CD4-positive, alpha-beta T cell (primary cell): Measurements from ENCODE around the gene EHD4. TPM values are rescaled to one million over a fixed set of nuclear protein-coding genes. Genes with fewer than 3 reads are reported as not detected.

Experiments used
- ATAC-seq: fragments of 200-7000 bp; cut with Tn5 transposase; one replicate; pipeline ENCODE4 v1.10.0; 2022; ENCODE audit warnings: mild to moderate bottlenecking; ENCODE audit not compliant: poor library complexity
- CTCF ChIA-PET: fragments of 350-600 bp; sonication (Branson Sonifier 250); formaldehyde crosslinking; loops from one replicate; lab custom pipeline; 2021; ENCODE audit warnings: antibody characterized with exemption, inconsistent platforms; lab: Charles Lee
- POLR2A ChIA-PET: fragments of 350-600 bp; sonication (Branson Sonifier 250); formaldehyde crosslinking; loops from one replicate; lab custom pipeline; 2021; ENCODE audit warnings: antibody characterized with exemption, inconsistent platforms; lab: Charles Lee
- DNase-seq, 14 experiments: peaks; one replicate each; pipeline ENCODE4 v3.0.0-alpha.2; 2013 to 2020; ENCODE audit warnings: mixed read lengths in 2 of 14
- H3K27ac ChIP-seq, 2 donors: one replicate each; pipeline versions ENCODE4 v1.5.1 to v1.7.0; 2013; ENCODE audit warnings: low read length in 2 of 2, low read depth in 1 of 2, mild to moderate bottlenecking in 1 of 2
- H3K27me3 ChIP-seq, 2 experiments: 1 replicate in 1 of 2; 2 replicates in 1 of 2; pipeline versions ENCODE4 v1.6.1 to v1.7.0; 2013; ENCODE audit warnings: low read length in 2 of 2, control low read depth in 1 of 2, mild to moderate bottlenecking in 1 of 2, moderate library complexity in 1 of 2; ENCODE audit not compliant: insufficient read depth in 2 of 2, control insufficient read depth in 1 of 2
- H3K36me3 ChIP-seq: one replicate; pipeline ENCODE4 v1.6.1; 2013; ENCODE audit warnings: low read length, control low read depth; ENCODE audit not compliant: insufficient read depth
- H3K4me1 ChIP-seq: one replicate; pipeline ENCODE4 v1.6.1; 2013; ENCODE audit warnings: low read length, control low read depth; ENCODE audit not compliant: insufficient read depth
- H3K4me3 ChIP-seq: one replicate; pipeline ENCODE4 v1.5.1; 2013; ENCODE audit warnings: mild to moderate bottlenecking, low read length, moderate library complexity
- H3K9me3 ChIP-seq, 2 experiments: 1 replicate in 1 of 2; 2 replicates in 1 of 2; pipeline versions ENCODE4 v1.6.1 to v1.7.0; 2013; ENCODE audit warnings: low read length in 2 of 2, mild to moderate bottlenecking in 2 of 2, control low read depth in 1 of 2, moderate library complexity in 1 of 2; ENCODE audit not compliant: control insufficient read depth in 1 of 2, insufficient read depth in 1 of 2
- H3K27ac Mint-ChIP-seq: one replicate; pipeline ENCODE4 v1.8.0; 2020; ENCODE audit warnings: mixed read lengths
- H3K27me3 Mint-ChIP-seq: one replicate; pipeline ENCODE4 v1.8.0; 2021; ENCODE audit warnings: mixed read lengths
- H3K36me3 Mint-ChIP-seq: one replicate; pipeline ENCODE4 v1.8.0; 2021; ENCODE audit warnings: low read depth, mixed read lengths
- H3K4me1 Mint-ChIP-seq: one replicate; pipeline ENCODE4 v1.8.0; 2021; ENCODE audit warnings: low read depth, mixed read lengths
- H3K4me3 Mint-ChIP-seq: one replicate; pipeline ENCODE4 v1.8.0; 2020; ENCODE audit warnings: mild to moderate bottlenecking, mixed read lengths
- H3K9me3 Mint-ChIP-seq: one replicate; pipeline ENCODE4 v1.8.0; 2020; ENCODE audit warnings: mixed read lengths
- CTCF ChIP-seq: fragments of 200-600 bp; IDR thresholded peaks from one replicate; pipeline ENCODE4 v1.8.0; 2022; ENCODE audit warnings: antibody characterized with exemption, mild to moderate bottlenecking
- intact Hi-C, 2 experiments: fragments of 100-400 bp; cut with DNase I in 1 of 2; cut with micrococcal nuclease in 1 of 2; formaldehyde crosslinking; loops; one replicate each; pipeline versions ENCODE4 v1.15.1 to v1.9.0; 2023 to 2025; cut with DNase I, micrococcal nuclease
- total RNA-seq, 174 experiments: library from RNA in 2 of 174; stranded (reverse) in 2 of 174; gene quantifications; one replicate each; pipeline ENCODE4 v1.2.3 and lab custom pipeline; 2021 to 2026

Gene EHD4
- total RNA-seq, 2 experiments from 2014 or later = 39.8 to 40.5 TPM

GRCh38 chr15:41932511-41933289 is 39.7 kb downstream of the EHD4 start:
- DNase-seq (no peak), ATAC-seq (no peak)
- Histone ChIP-seq H3K27ac (peak overlapping the region in 1 of 2 donors; percentile 97), H3K36me3 (no peaks in the 10 kb centered on the region), H3K4me1 (peaks cover 57% of the 10 kb centered on the region), H3K4me3 (no peak overlapping the region), H3K9me3 (peaks cover 0 to 3% of the 10 kb centered on the region in 2 experiments), H3K27me3 (no peaks in the 10 kb centered on the region)
- Mint-ChIP-seq H3K36me3 (no peaks in the 10 kb centered on the region), H3K9me3 (no peaks in the 10 kb centered on the region), H3K4me3 (no peak overlapping the region), H3K27ac (peak overlapping the region; percentile 89), H3K27me3 (no peaks in the 10 kb centered on the region), H3K4me1 (peaks cover 44% of the 10 kb centered on the region)
- intact Hi-C loops = no loop called here
- CTCF ChIA-PET = interaction anchor here (1.2 to 1.6 kb wide), 2 partner anchors 28 to 160 kb away, joined by 3 to 4 read pairs; no protein-coding TSS in a partner anchor
- TF ChIP-seq CTCF = no peak
- POLR2A ChIA-PET = interaction anchor here (8.9 kb wide), 1 partner anchor 38 kb away, joined by 209 read pairs; the partner anchor contains the start of gene EHD4

- no peaks in the 10 kb centered on the region for H3K27me3 ChIP-seq
- POLR2A ChIA-PET = interaction anchor here (0.9 kb wide), 1 partner anchor 27 kb away, joined by 4 read pairs; no protein-coding TSS in a partner anchor
- H3K9me3 Mint-ChIP-seq = no peaks in the 10 kb centered on the region
- peak overlapping the region; percentile 89 for H3K27ac Mint-ChIP-seq
- peaks cover 0 to 3% of the 10 kb centered on the region in 2 experiments for H3K9me3 ChIP-seq
- H3K36me3 Mint-ChIP-seq = no peaks in the 10 kb centered on the region
- H3K36me3 ChIP-seq = no peaks in the 10 kb centered on the region
- intact Hi-C loops = no loop called here
- H3K27me3 Mint-ChIP-seq = no peaks in the 10 kb centered on the region
- ATAC-seq (no peak), DNase-seq (no peak)
- TF ChIP-seq CTCF = no peak
- CTCF ChIA-PET = interaction anchor here (1.2 to 1.6 kb wide), 2 partner anchors 27 to 159 kb away, joined by 3 to 4 read pairs; no protein-coding TSS in a partner anchor
- no peak overlapping the region for H3K4me3 ChIP-seq
- peaks cover 51% of the 10 kb centered on the region for H3K4me1 ChIP-seq
- no peak overlapping the region for H3K27ac ChIP-seq
- no peak overlapping the region for H3K4me3 Mint-ChIP-seq
- H3K4me1 Mint-ChIP-seq = peaks cover 43% of the 10 kb centered on the region
Measured at GRCh38 chr15:41932101-41932500, 40.3 kb downstream of the EHD4 start.

GRCh38 chr15:41930867-41931222 is 41.5 kb downstream of the EHD4 start:
- H3K36me3 ChIP-seq = no peaks in the 10 kb centered on the region
- H3K9me3 ChIP-seq = peaks cover 0 to 3% of the 10 kb centered on the region in 2 experiments
- peaks cover 9% of the 10 kb centered on the region for H3K36me3 Mint-ChIP-seq
- no peak for TF ChIP-seq CTCF
- H3K27me3 ChIP-seq = no peaks in the 10 kb centered on the region
- H3K4me3 Mint-ChIP-seq = no peak overlapping the region
- no peak for ATAC-seq
- H3K4me3 ChIP-seq = no peak overlapping the region
- H3K27ac Mint-ChIP-seq = no peak overlapping the region
- ChIA-PET CTCF (interaction anchor here (1.8 kb wide), 1 partner anchor 42 kb away, joined by 4 read pairs; no protein-coding TSS in a partner anchor), POLR2A (interaction anchor here (0.9 kb wide), 1 partner anchor 40 kb away, joined by 4 read pairs; no protein-coding TSS in a partner anchor)
- no peak overlapping the region for H3K27ac ChIP-seq
- H3K4me1 Mint-ChIP-seq = peaks cover 43% of the 10 kb centered on the region
- intact Hi-C loops = no loop called here
- no peaks in the 10 kb centered on the region for H3K27me3 Mint-ChIP-seq
- no peak for DNase-seq
- no peaks in the 10 kb centered on the region for H3K9me3 Mint-ChIP-seq
- peaks cover 50% of the 10 kb centered on the region for H3K4me1 ChIP-seq
